Nephron (organoid): Measurements from ENCODE around the gene TMEM203.
"Not testable (repeated sequence)": the region's sequence is repeated elsewhere in the genome, so short reads cannot be mapped to it uniquely, and the experiment has no call there.

Experiments
- H3K27ac Mint-ChIP-seq, 3 experiments: 2 replicates each; pipeline ENCODE4 v1.8.0; 2020; ENCODE audit warnings: mixed read lengths in 3 of 3, mild to moderate bottlenecking in 2 of 3, moderate library complexity in 1 of 3
- H3K27me3 Mint-ChIP-seq: 2 replicates; pipeline ENCODE4 v1.8.0; 2021; ENCODE audit warnings: low read depth, mild to moderate bottlenecking, moderate library complexity, mixed read lengths
- H3K36me3 Mint-ChIP-seq: 2 replicates; pipeline ENCODE4 v1.8.0; 2020; ENCODE audit warnings: low read depth, mixed read lengths
- H3K4me1 Mint-ChIP-seq: 2 replicates; pipeline ENCODE4 v1.8.0; 2020; ENCODE audit warnings: mixed read lengths
- H3K4me3 Mint-ChIP-seq, 3 experiments: 2 replicates each; pipeline ENCODE4 v1.8.0; 2020; ENCODE audit warnings: mild to moderate bottlenecking in 3 of 3, mixed read lengths in 3 of 3, moderate library complexity in 2 of 3
- H3K9me3 Mint-ChIP-seq: 2 replicates; pipeline ENCODE4 v1.8.0; 2020; ENCODE audit warnings: mixed read lengths
- CTCF ChIP-seq, 3 experiments: fragments of 200-600 bp; sonication (generic); IDR thresholded peaks; one replicate each; pipeline ENCODE4 v1.5.0; 2021; ENCODE audit warnings: antibody characterized with exemption in 3 of 3; ENCODE audit not compliant: unreplicated experiment in 3 of 3

The TMEM203 gene

GRCh38 chr9:137241490-137242268 lies 36.2 kb upstream of the TMEM203 start:
- peak overlapping the region; percentile 73 to 95 (median 74) for H3K27ac Mint-ChIP-seq
- TF ChIP-seq CTCF (IDR thresholded peaks at IDR 0.05; ENCODE audit: unreplicated experiment in 3 of 3) = no peak
- H3K36me3 Mint-ChIP-seq = peaks cover 19% of the 10 kb centered on the region
- H3K4me3 Mint-ChIP-seq = peak overlapping the region; percentile 89 to 96 (median 93)
- H3K27me3 Mint-ChIP-seq = no peaks in the 10 kb centered on the region
- H3K9me3 Mint-ChIP-seq = no peaks in the 10 kb centered on the region
- H3K4me1 Mint-ChIP-seq = peaks cover 34% of the 10 kb centered on the region

GRCh38 chr9:137240841-137241489 lies 35.5 kb upstream of the TMEM203 start, which contains the start of gene TUBB4B:
Gene TUBB4B, plus strand, starts transcription at chr9:137241287. Its CDS starts 74 bp downstream, at chr9:137241361.
- Mint-ChIP-seq H3K9me3 (no peaks in the 10 kb centered on the region), H3K4me1 (peaks cover 34% of the 10 kb centered on the region), H3K27ac (peak within 1 kb of the TSS; percentile 73 to 95 (median 94)), H3K36me3 (peaks cover 19% of the 10 kb centered on the region), H3K4me3 (peak within 1 kb of the TSS; percentile 89 to 96 (median 93)), H3K27me3 (no peaks in the 10 kb centered on the region)
- TF ChIP-seq CTCF (IDR thresholded peaks at IDR 0.05; ENCODE audit: unreplicated experiment in 3 of 3) = no peak

GRCh38 chr9:137240318-137240840 lies 34.9 kb upstream of the TMEM203 start:
- Mint-ChIP-seq H3K9me3 (no peaks in the 10 kb centered on the region), H3K36me3 (peaks cover 19% of the 10 kb centered on the region), H3K27me3 (no peaks in the 10 kb centered on the region), H3K4me1 (peaks cover 34% of the 10 kb centered on the region), H3K27ac (peak overlapping the region; percentile 69 to 84 (median 73)), H3K4me3 (peak overlapping the region; percentile 79 to 86 (median 84))
- TF ChIP-seq CTCF (IDR thresholded peaks at IDR 0.05; ENCODE audit: unreplicated experiment in 3 of 3) = no peak

- H3K9me3 Mint-ChIP-seq, H3K27me3 Mint-ChIP-seq: not testable (repeated sequence)
- Mint-ChIP-seq H3K4me3 (peak overlapping the region; percentile 79 to 86 (median 84)), H3K27ac (peak overlapping the region in 2 of 3 experiments; percentile 69 to 84), H3K36me3 (peaks cover 19% of the 10 kb centered on the region), H3K4me1 (peaks cover 38% of the 10 kb centered on the region)
Observed at GRCh38 chr9:137239541-137240200, 34.2 kb upstream of the TMEM203 start.

GRCh38 chr9:137237759-137238726 lies 32.6 kb upstream of the TMEM203 start:
- H3K4me1 Mint-ChIP-seq = peaks cover 31% of the 10 kb centered on the region
- no peak for TF ChIP-seq CTCF (IDR thresholded peaks at IDR 0.05; ENCODE audit: unreplicated experiment in 3 of 3)
- H3K4me3 Mint-ChIP-seq = peak overlapping the region; percentile 54 to 70 (median 56)
- peak overlapping the region; percentile 23 to 51 (median 40) for H3K27ac Mint-ChIP-seq
- no peaks in the 10 kb centered on the region for H3K9me3 Mint-ChIP-seq
- peaks cover 5% of the 10 kb centered on the region for H3K27me3 Mint-ChIP-seq
- peaks cover 10% of the 10 kb centered on the region for H3K36me3 Mint-ChIP-seq
